Activated naive CD4-positive, alpha-beta T cell treated with anti-CD3 and anti-CD28 coated beads, Interleukin-2, amount 10 ng/mL, durations not matched to agents 7 days and 5 days (primary cell): ENCODE results near the gene ELAVL2.
A peak's percentile ranks its signal among the peaks of the same experiment; 100 is the strongest.

ENCODE experiments used
- CTCF ChIA-PET: fragments of 350-600 bp; sonication (Branson Sonifier 250); formaldehyde crosslinking; loops from one replicate; lab custom pipeline; 2021; ENCODE audit warnings: antibody characterized with exemption; lab: Charles Lee
- DNase-seq: peaks from one replicate; pipeline ENCODE4 v3.0.0-alpha.2; 2020
- H3K27ac Mint-ChIP-seq: one replicate; pipeline ENCODE4 v1.8.0; 2021; ENCODE audit warnings: mild to moderate bottlenecking, moderate library complexity, mixed read lengths
- H3K27me3 Mint-ChIP-seq: one replicate; pipeline ENCODE4 v1.8.0; 2021; ENCODE audit warnings: mild to moderate bottlenecking, mixed read lengths
- H3K36me3 Mint-ChIP-seq: one replicate; pipeline ENCODE4 v1.8.0; 2021; ENCODE audit warnings: mixed read lengths
- H3K4me1 Mint-ChIP-seq: one replicate; pipeline ENCODE4 v1.8.0; 2021; ENCODE audit warnings: mixed read lengths
- H3K4me3 Mint-ChIP-seq: one replicate; pipeline ENCODE4 v1.8.0; 2021; ENCODE audit warnings: mild to moderate bottlenecking, moderate library complexity, mixed read lengths
- H3K9me3 Mint-ChIP-seq: one replicate; pipeline ENCODE4 v1.8.0; 2021; ENCODE audit warnings: mixed read lengths

Gene ELAVL2

DNA sequence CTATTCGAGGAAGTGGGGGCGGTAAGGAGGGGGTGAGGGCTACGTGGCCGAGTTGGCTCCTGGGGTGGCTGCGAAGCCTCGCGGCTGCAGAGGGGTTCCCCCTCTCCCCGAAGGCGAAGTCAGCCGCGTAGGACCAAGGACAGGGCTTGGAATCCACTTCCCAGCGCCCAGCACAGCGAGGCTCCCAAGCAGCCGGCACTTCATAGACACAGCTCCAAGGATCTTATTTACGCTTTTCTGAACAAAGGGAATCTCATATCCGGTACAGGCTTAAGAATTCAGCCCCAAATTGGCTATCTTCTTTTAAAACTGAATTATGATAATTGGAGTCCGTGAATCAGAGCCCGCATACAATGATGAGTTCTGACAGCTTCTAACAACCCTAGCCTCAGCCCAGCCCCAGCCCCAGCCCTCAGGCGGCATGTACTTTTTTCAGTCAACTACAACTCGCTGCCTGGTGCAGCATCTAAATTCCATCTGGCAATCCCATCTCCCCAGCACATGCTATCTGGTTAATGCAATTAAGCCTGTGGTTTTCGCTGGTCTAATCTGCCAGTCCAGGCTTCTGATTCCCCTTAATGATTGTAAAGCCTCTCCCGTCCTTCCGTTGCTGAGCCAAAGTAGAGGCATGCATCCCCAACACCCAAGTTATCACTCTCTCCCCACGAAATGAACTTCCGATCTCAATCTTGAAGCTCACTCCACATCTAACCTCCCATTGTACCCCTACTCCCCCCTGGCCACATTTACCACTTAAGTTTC, 1.0 kb downstream of the ELAVL2 start:
- Mint-ChIP-seq H3K4me1 (no peaks in the 10 kb centered on the region), H3K36me3 (no peaks in the 10 kb centered on the region), H3K27me3 (peaks cover 39% of the 10 kb centered on the region), H3K4me3 (no peak overlapping the region), H3K9me3 (peaks cover under 1% of the 10 kb centered on the region), H3K27ac (no peak overlapping the region)
- CTCF ChIA-PET = interaction anchor here (0.6 kb wide), 1 partner anchor 955 kb away, joined by 3 read pairs; no protein-coding TSS in a partner anchor
- no peak for DNase-seq

- H3K9me3 Mint-ChIP-seq = peaks cover 3% of the 10 kb centered on the region
- CTCF ChIA-PET = no interaction called here
- no peaks in the 10 kb centered on the region for H3K36me3 Mint-ChIP-seq
- peak overlapping the region; percentile 42 for H3K27ac Mint-ChIP-seq
- H3K4me1 Mint-ChIP-seq = no peaks in the 10 kb centered on the region
- H3K27me3 Mint-ChIP-seq = peaks cover 33% of the 10 kb centered on the region
- H3K4me3 Mint-ChIP-seq = no peak overlapping the region
- no peak for DNase-seq
Observed at GRCh38 chr9:23823986-23824829, 1.8 kb downstream of the ELAVL2 start.

DNA sequence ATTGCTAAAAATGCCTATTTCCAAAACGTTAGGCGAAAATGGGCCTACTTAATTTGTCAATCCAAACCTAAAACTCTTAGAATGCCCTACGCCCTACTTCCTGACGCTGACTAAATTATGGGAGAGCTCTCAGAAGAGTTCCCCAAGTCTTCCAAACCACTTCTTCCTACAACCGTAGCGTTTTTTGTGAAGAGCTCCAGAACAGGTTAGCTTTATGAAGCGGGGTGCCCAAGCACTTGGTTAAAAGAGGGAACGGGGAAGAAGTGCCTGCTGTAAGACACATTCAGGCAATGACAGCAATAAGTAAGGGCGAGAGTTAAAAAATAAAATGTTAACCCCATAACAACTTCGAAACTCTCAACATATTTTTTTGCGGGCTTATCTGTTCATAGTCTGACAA, 2.8 kb downstream of the ELAVL2 start:
- Mint-ChIP-seq H3K36me3 (no peaks in the 10 kb centered on the region), H3K4me3 (no peak overlapping the region), H3K9me3 (peaks cover 3% of the 10 kb centered on the region), H3K4me1 (no peaks in the 10 kb centered on the region), H3K27me3 (peaks cover 33% of the 10 kb centered on the region), H3K27ac (no peak overlapping the region)
- CTCF ChIA-PET = no interaction called here
- DNase-seq = no peak

- no peak for DNase-seq
- no peak overlapping the region for H3K4me3 Mint-ChIP-seq
- CTCF ChIA-PET = no interaction called here
- H3K27me3 Mint-ChIP-seq = peaks cover 33% of the 10 kb centered on the region
- peaks cover 3% of the 10 kb centered on the region for H3K9me3 Mint-ChIP-seq
- peak overlapping the region; percentile 74 for H3K27ac Mint-ChIP-seq
- no peaks in the 10 kb centered on the region for H3K4me1 Mint-ChIP-seq
- no peaks in the 10 kb centered on the region for H3K36me3 Mint-ChIP-seq
Observed at GRCh38 chr9:23822261-23823169, 3.5 kb downstream of the ELAVL2 start.

DNA sequence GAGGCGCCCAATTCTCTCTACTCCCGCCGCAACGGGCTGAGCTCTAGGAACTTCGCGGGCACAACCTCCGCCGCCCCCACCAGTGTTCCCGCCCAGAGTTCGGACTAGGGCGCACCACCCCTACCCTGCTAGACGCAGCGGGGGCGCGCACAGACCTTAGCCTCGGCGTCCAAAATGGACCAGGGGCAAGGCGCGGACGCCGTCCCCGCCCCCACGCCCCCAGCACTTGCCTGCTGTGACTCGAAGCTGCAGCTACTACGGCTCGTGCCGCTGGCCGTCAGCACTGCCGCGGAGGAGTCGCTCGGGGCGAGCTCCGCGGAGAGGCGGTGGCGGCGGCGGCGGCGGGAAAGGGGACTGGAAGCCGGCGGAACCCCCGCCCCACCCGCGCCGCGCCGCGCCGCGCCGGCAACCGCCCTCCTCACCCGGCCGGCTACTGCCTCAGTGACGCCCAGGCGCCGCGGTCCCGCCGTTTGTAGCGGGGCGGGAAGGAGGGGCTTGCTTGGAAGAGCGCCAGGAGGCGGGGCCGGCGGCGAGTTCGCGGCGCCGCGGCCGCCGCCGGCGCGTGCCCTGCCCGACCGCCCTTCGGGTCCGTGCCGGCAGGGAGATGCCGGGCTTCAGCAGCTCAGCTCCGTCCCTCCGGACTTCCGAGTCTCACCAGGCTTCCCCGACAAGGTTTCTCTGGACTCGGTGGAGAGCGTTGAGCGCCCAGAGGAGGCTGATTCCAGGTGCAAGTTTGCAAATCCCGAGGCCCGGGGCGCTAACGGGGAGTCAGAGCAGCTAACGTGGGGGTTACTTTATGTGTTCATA, 4.5 kb downstream of the ELAVL2 start:
- CTCF ChIA-PET = no interaction called here
- H3K36me3 Mint-ChIP-seq = no peaks in the 10 kb centered on the region
- H3K4me3 Mint-ChIP-seq = no peak overlapping the region
- H3K9me3 Mint-ChIP-seq = peaks cover 3% of the 10 kb centered on the region
- no peak overlapping the region for H3K27ac Mint-ChIP-seq
- DNase-seq = no peak
- peaks cover 33% of the 10 kb centered on the region for H3K27me3 Mint-ChIP-seq
- H3K4me1 Mint-ChIP-seq = no peaks in the 10 kb centered on the region

- no peak overlapping the region for H3K27ac Mint-ChIP-seq
- CTCF ChIA-PET = no interaction called here
- no peak overlapping the region for H3K4me3 Mint-ChIP-seq
- no peaks in the 10 kb centered on the region for H3K4me1 Mint-ChIP-seq
- DNase-seq = no peak
- no peaks in the 10 kb centered on the region for H3K36me3 Mint-ChIP-seq
- peaks cover 33% of the 10 kb centered on the region for H3K27me3 Mint-ChIP-seq
- peaks cover 3% of the 10 kb centered on the region for H3K9me3 Mint-ChIP-seq
Observed at GRCh38 chr9:23820451-23821374, 5.3 kb downstream of the ELAVL2 start.

GRCh38 chr9:23819403-23819802, 6.6 kb downstream of the ELAVL2 start:
- Mint-ChIP-seq H3K36me3 (no peaks in the 10 kb centered on the region), H3K27ac (no peak overlapping the region), H3K4me3 (no peak overlapping the region), H3K27me3 (peaks cover 33% of the 10 kb centered on the region), H3K4me1 (no peaks in the 10 kb centered on the region), H3K9me3 (peaks cover 3% of the 10 kb centered on the region)
- CTCF ChIA-PET = no interaction called here
- no peak for DNase-seq

- no peaks in the 10 kb centered on the region for H3K4me1 Mint-ChIP-seq
- no peaks in the 10 kb centered on the region for H3K9me3 Mint-ChIP-seq
- H3K27ac Mint-ChIP-seq = no peak overlapping the region
- H3K27me3 Mint-ChIP-seq = no peaks in the 10 kb centered on the region
- CTCF ChIA-PET = no interaction called here
- H3K36me3 Mint-ChIP-seq = no peaks in the 10 kb centered on the region
- no peak for DNase-seq
- no peak overlapping the region for H3K4me3 Mint-ChIP-seq
Observed at GRCh38 chr9:23814243-23814642, 11.8 kb downstream of the ELAVL2 start.

- Mint-ChIP-seq H3K4me1 (no peaks in the 10 kb centered on the region), H3K27me3 (no peaks in the 10 kb centered on the region), H3K4me3 (no peak overlapping the region), H3K36me3 (no peaks in the 10 kb centered on the region), H3K27ac (no peak overlapping the region), H3K9me3 (no peaks in the 10 kb centered on the region)
- DNase-seq = no peak
- CTCF ChIA-PET = no interaction called here
Observed at GRCh38 chr9:23812673-23813072, 13.4 kb downstream of the ELAVL2 start.

DNA sequence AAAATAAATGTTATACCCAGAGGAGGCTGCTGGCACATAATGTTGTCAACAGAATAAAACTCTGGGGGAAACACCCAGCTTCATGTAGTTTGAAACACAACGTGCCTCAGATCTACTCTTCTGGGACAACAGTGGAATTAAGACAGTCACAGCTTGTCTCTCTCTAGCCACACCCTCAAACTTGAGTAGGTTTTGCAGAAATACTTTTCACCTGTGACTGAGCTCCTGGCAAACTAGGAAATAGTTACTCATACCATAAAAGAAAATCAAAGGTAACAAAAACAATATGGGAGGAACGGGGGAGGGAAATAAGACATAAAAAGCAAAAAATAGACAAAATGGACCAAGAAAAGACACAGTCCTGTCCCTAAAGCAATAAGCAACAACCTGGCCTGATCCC, 14.4 kb downstream of the ELAVL2 start:
- no peak overlapping the region for H3K27ac Mint-ChIP-seq
- no peaks in the 10 kb centered on the region for H3K36me3 Mint-ChIP-seq
- H3K27me3 Mint-ChIP-seq = no peaks in the 10 kb centered on the region
- H3K4me3 Mint-ChIP-seq = no peak overlapping the region
- no peak for DNase-seq
- no peaks in the 10 kb centered on the region for H3K9me3 Mint-ChIP-seq
- CTCF ChIA-PET = no interaction called here
- H3K4me1 Mint-ChIP-seq = no peaks in the 10 kb centered on the region

GRCh38 chr9:23803216-23803615, 22.8 kb downstream of the ELAVL2 start:
- no peak for DNase-seq
- Mint-ChIP-seq H3K4me3 (no peak overlapping the region), H3K27ac (no peak overlapping the region), H3K27me3 (no peaks in the 10 kb centered on the region), H3K36me3 (no peaks in the 10 kb centered on the region), H3K9me3 (peaks cover 4% of the 10 kb centered on the region), H3K4me1 (no peaks in the 10 kb centered on the region)
- CTCF ChIA-PET = no interaction called here

DNA sequence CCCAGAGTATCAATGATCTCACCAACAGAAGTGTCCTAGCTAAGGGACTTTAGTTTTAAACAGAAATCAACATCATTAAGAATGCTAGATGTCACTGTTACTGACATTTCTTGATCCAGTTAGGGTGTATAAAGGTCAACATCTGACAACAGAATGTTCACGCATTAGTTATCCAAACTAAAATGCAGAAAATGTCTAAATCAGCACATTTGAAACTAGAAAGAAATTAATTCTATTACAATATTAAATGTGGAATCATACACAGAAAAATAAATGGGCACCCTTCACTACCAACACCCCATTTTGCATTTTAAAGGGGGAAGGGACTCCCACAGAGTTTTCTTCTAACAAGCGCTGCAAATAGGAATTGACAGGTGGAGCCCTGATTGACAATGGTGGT, 24.5 kb downstream of the ELAVL2 start:
- no peak overlapping the region for H3K27ac Mint-ChIP-seq
- no peaks in the 10 kb centered on the region for H3K27me3 Mint-ChIP-seq
- no peak overlapping the region for H3K4me3 Mint-ChIP-seq
- no peaks in the 10 kb centered on the region for H3K36me3 Mint-ChIP-seq
- CTCF ChIA-PET = no interaction called here
- H3K4me1 Mint-ChIP-seq = no peaks in the 10 kb centered on the region
- no peak for DNase-seq
- peaks cover 7% of the 10 kb centered on the region for H3K9me3 Mint-ChIP-seq

DNA sequence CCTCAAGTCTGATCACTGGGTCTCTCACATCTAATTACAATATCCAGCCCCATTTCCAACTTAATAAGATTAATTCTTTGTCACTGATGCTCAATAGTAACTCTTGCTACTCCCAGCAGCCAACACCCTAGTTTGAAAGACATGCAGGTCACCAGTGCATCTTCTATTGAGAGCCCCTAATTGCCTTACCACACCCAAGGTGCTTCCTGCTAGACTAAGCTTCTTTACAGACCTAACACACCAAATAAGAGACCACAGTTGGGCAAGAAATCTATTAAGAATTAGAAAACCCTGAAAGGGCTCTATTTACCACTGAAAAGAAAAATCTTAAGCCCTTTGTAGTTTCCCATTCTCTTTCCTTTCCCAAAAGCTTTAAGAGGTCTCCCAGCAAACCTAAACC, 26.5 kb downstream of the ELAVL2 start:
- Mint-ChIP-seq H3K36me3 (no peaks in the 10 kb centered on the region), H3K27ac (no peak overlapping the region), H3K4me1 (no peaks in the 10 kb centered on the region), H3K27me3 (no peaks in the 10 kb centered on the region), H3K9me3 (peaks cover 7% of the 10 kb centered on the region), H3K4me3 (no peak overlapping the region)
- CTCF ChIA-PET = no interaction called here
- DNase-seq = no peak
